Esophagus muscularis mucosa (tissue), 4 donors: ENCODE data around the gene DSCAM. TPM values are rescaled to one million over a fixed set of nuclear protein-coding genes. Genes with fewer than 3 reads are reported as not detected.

Experiments used
- DNase-seq: peaks from one replicate; pipeline ENCODE4 v3.0.0-alpha.2; 2017; ENCODE audit errors: extremely low spot score
- H3K27ac ChIP-seq, 4 donors: fragments of 200-600 bp; sonication (generic); replicated peaks in 1 of 4; 1 replicate in 3 of 4; 2 replicates in 1 of 4; pipeline ENCODE4 v1.5.1; 2016 to 2019; ENCODE audit warnings: mild to moderate bottlenecking in 1 of 4
- H3K27me3 ChIP-seq, 4 donors: fragments of 200-600 bp; sonication (generic); one replicate each; pipeline versions ENCODE4 v1.5.1 to v1.6.0; 2016 to 2019
- H3K36me3 ChIP-seq, 4 donors: fragments of 200-600 bp; sonication (generic); one replicate each; pipeline ENCODE4 v1.5.1; 2016 to 2019
- H3K4me1 ChIP-seq, 4 donors: fragments of 200-600 bp; sonication (generic); one replicate each; pipeline ENCODE4 v1.5.1; 2016 to 2019
- H3K4me3 ChIP-seq, 4 donors: fragments of 200-600 bp; sonication (generic); 1 replicate in 2 of 4; 2 replicates in 2 of 4; pipeline ENCODE4 v1.5.1; 2016 to 2019; ENCODE audit warnings: mild to moderate bottlenecking in 4 of 4, moderate library complexity in 1 of 4
- H3K9me3 ChIP-seq, 4 donors: fragments of 200-600 bp; sonication (generic); 1 replicate in 3 of 4; 2 replicates in 1 of 4; pipeline ENCODE4 v1.5.1; 2016 to 2019
- CTCF ChIP-seq, 3 experiments: fragments of 200-600 bp in 2 of 3; fragments of 450-650 bp in 1 of 3; sonication (generic) in 2 of 3; IDR thresholded peaks; one replicate each; pipeline ENCODE4 v1.5.1; 2017 to 2019; ENCODE audit warnings: antibody characterized with exemption in 3 of 3, mild to moderate bottlenecking in 2 of 3, moderate library complexity in 1 of 3
- EP300 ChIP-seq: sonication (generic); formaldehyde crosslinking; IDR thresholded peaks from one replicate; pipeline ENCODE4 v1.6.1; 2017; ENCODE audit warnings: antibody characterized with exemption
- POLR2A ChIP-seq: fragments of 450-650 bp; IDR thresholded peaks from one replicate; pipeline ENCODE4 v1.6.1; 2017; ENCODE audit warnings: antibody characterized with exemption, moderate library complexity, mild to moderate bottlenecking, low read depth
- POLR2AphosphoS5 ChIP-seq, 2 donors: sonication (generic); formaldehyde crosslinking; IDR thresholded peaks; one replicate each; pipeline ENCODE4 v1.6.1; 2017; ENCODE audit warnings: antibody characterized with exemption in 2 of 2
- WGBS: methylation state at CpG from one replicate; pipeline ENCODE4 v1.1.5; 2018; 5-methylcytosine and 5-hydroxymethylcytosine counted together
- intact Hi-C: fragments of 100-400 bp; cut with DNase I; formaldehyde crosslinking; loops from one replicate; pipeline ENCODE4 v1.15.1; 2023
- total RNA-seq, 4 donors: library from RNA; depleted of rRNA; stranded (reverse); fragments of >200 nt; gene quantifications; one replicate each; pipeline versions ENCODE4 v1.1.0 to v1.2.1, GENCODE V29; 2016

The DSCAM gene
- total RNA-seq, 4 donors from 2014 or later, result 0.06 to 0.42 (median 0.17) TPM; not detected in 1

- no peak for DNase-seq
- H3K4me3 ChIP-seq, result no peak overlapping the region
- no peak overlapping the region for H3K27ac ChIP-seq
- H3K9me3 ChIP-seq, result no peaks in the 10 kb centered on the region
- no peaks in the 10 kb centered on the region for H3K27me3 ChIP-seq
- no peaks in the 10 kb centered on the region for H3K36me3 ChIP-seq
- WGBS, result 52% methylated on average over 1 of the region's 1 CpG
- TF ChIP-seq POLR2A (no peak), CTCF (IDR thresholded peaks at IDR 0.05) (no peak), EP300 (no peak), POLR2AphosphoS5 (IDR thresholded peaks at IDR 0.05) (no peak)
- intact Hi-C loops, result no loop called here
- H3K4me1 ChIP-seq, result peaks cover 0 to 9% (median 3%) of the 10 kb centered on the region in 4 donors
Observed at GRCh38 chr21:40011371-40011770, 835.6 kb downstream of the DSCAM start.

GRCh38 chr21:40002978-40003377, 844.0 kb downstream of the DSCAM start:
- H3K9me3 ChIP-seq, result no peaks in the 10 kb centered on the region
- H3K4me1 ChIP-seq, result peaks cover 0 to 10% (median 7%) of the 10 kb centered on the region in 4 donors
- TF ChIP-seq POLR2A (no peak), CTCF (IDR thresholded peaks at IDR 0.05) (no peak), EP300 (no peak), POLR2AphosphoS5 (IDR thresholded peaks at IDR 0.05) (no peak)
- intact Hi-C loops, result no loop called here
- no peak overlapping the region for H3K4me3 ChIP-seq
- H3K36me3 ChIP-seq, result no peaks in the 10 kb centered on the region
- no peaks in the 10 kb centered on the region for H3K27me3 ChIP-seq
- peak overlapping the region in 2 of 4 donors; percentile 9 to 35 for H3K27ac ChIP-seq
- 65% methylated on average over 1 of the region's 1 CpG for WGBS
- no peak for DNase-seq

- 73% methylated on average over 19 of the region's 19 CpGs for WGBS
- H3K27me3 ChIP-seq, result no peaks in the 10 kb centered on the region
- peaks cover 0 to 12% (median 0%) of the 10 kb centered on the region in 4 donors for H3K4me1 ChIP-seq
- TF ChIP-seq POLR2AphosphoS5 (IDR thresholded peaks at IDR 0.05), result no peak
- TF ChIP-seq POLR2A, result no peak
- no peak for TF ChIP-seq CTCF (IDR thresholded peaks at IDR 0.05)
- TF ChIP-seq EP300, result no peak
- intact Hi-C loops, result no loop called here
- no peak overlapping the region for H3K27ac ChIP-seq
- no peak overlapping the region for H3K4me3 ChIP-seq
- no peak for DNase-seq
- no peaks in the 10 kb centered on the region for H3K36me3 ChIP-seq
- no peaks in the 10 kb centered on the region for H3K9me3 ChIP-seq
Observed at GRCh38 chr21:39984286-39984991, 862.5 kb downstream of the DSCAM start.

- peaks cover 0 to 4% (median 0%) of the 10 kb centered on the region in 4 donors for H3K4me1 ChIP-seq
- whole genome bisulfite sequencing, result 72% methylated on average over 6 of the region's 6 CpGs
- H3K27me3 ChIP-seq, result peaks cover 0 to 4% (median 0%) of the 10 kb centered on the region in 4 donors
- DNase-seq, result no peak
- no peaks in the 10 kb centered on the region for H3K9me3 ChIP-seq
- H3K4me3 ChIP-seq, result no peak overlapping the region
- TF ChIP-seq CTCF (IDR thresholded peaks at IDR 0.05), result no peak
- TF ChIP-seq EP300, result no peak
- no peak for TF ChIP-seq POLR2A
- TF ChIP-seq POLR2AphosphoS5 (IDR thresholded peaks at IDR 0.05), result no peak
- H3K36me3 ChIP-seq, result no peaks in the 10 kb centered on the region
- H3K27ac ChIP-seq, result no peak overlapping the region
- intact Hi-C loops, result no loop called here
Observed at GRCh38 chr21:39980241-39980820, 866.6 kb downstream of the DSCAM start.
